Keratinocyte (primary cell): ENCODE results near the gene SULT1C4. TPM values are rescaled to one million over a fixed set of nuclear protein-coding genes. Genes with fewer than 3 reads are reported as not detected.

Experiments used
- DNase-seq: peaks from one replicate; pipeline ENCODE4 v3.0.0-alpha.2; 2011; ENCODE audit warnings: low read depth, missing footprints, low spot score
- FAIRE-seq: peaks from 2 replicates; lab custom pipeline; 2011; peaks lifted over from hg19 to GRCh38; lab: Jason Lieb, UNC
- H2AFZ ChIP-seq: 2 replicates; pipeline ENCODE4 v1.6.0; 2012; ENCODE audit warnings: low read length, control low read depth, inconsistent platforms; ENCODE audit not compliant: control insufficient read depth
- H3K27ac ChIP-seq: 2 replicates; pipeline ENCODE4 v1.5.1; 2011; ENCODE audit warnings: low read length; ENCODE audit not compliant: control insufficient read depth, insufficient read depth
- H3K27me3 ChIP-seq: 3 replicates; pipeline ENCODE4 v1.6.0; 2011; ENCODE audit warnings: low read length; ENCODE audit not compliant: control insufficient read depth, insufficient read depth; ENCODE audit errors: extremely low read depth
- H3K36me3 ChIP-seq, 2 experiments: 2 replicates in 1 of 2; 3 replicates in 1 of 2; pipeline ENCODE4 v1.5.1; 2011; ENCODE audit warnings: low read length in 2 of 2, mild to moderate bottlenecking in 1 of 2; ENCODE audit not compliant: control insufficient read depth in 2 of 2, insufficient read depth in 2 of 2; ENCODE audit errors: extremely low read depth in 1 of 2
- H3K4me1 ChIP-seq: 3 replicates; pipeline ENCODE4 v1.5.1; 2011; ENCODE audit warnings: low read length; ENCODE audit not compliant: control insufficient read depth, insufficient read depth; ENCODE audit errors: extremely low read depth
- H3K4me2 ChIP-seq: 3 replicates; pipeline ENCODE4 v1.6.0; 2011; ENCODE audit warnings: low read depth, low read length; ENCODE audit not compliant: control insufficient read depth, insufficient read depth; ENCODE audit errors: extremely low read depth
- H3K4me3 ChIP-seq, 3 experiments: fragments of 200-600 bp in 1 of 3; sonication (generic) in 1 of 3; 2 replicates in 2 of 3; 3 replicates in 1 of 3; pipeline ENCODE4 v1.5.1; 2011 to 2016; ENCODE audit warnings: low read length in 3 of 3, mild to moderate bottlenecking in 3 of 3, control low read depth in 2 of 3, inconsistent platforms in 1 of 3, low read depth in 1 of 3, mixed read lengths in 1 of 3, mixed run types in 1 of 3, moderate library complexity in 1 of 3; ENCODE audit not compliant: control insufficient read depth in 2 of 3, insufficient read depth in 2 of 3; ENCODE audit errors: extremely low read depth in 1 of 3
- H3K79me2 ChIP-seq: 2 replicates; pipeline ENCODE4 v1.6.0; 2012; ENCODE audit warnings: low read length; ENCODE audit not compliant: control insufficient read depth, insufficient read depth
- H3K9ac ChIP-seq: 3 replicates; pipeline ENCODE4 v1.6.0; 2011; ENCODE audit warnings: low read length; ENCODE audit not compliant: control insufficient read depth, insufficient read depth; ENCODE audit errors: extremely low read depth
- H3K9me1 ChIP-seq: 3 replicates; pipeline ENCODE4 v1.6.0; 2011; ENCODE audit warnings: low read length; ENCODE audit not compliant: control insufficient read depth, insufficient read depth; ENCODE audit errors: extremely low read depth
- H3K9me3 ChIP-seq: 2 replicates; pipeline ENCODE4 v1.5.1; 2012; ENCODE audit warnings: low read depth, low read length; ENCODE audit not compliant: control insufficient read depth
- H4K20me1 ChIP-seq: 3 replicates; pipeline ENCODE4 v1.6.0; 2011; ENCODE audit warnings: low read length; ENCODE audit not compliant: control insufficient read depth, insufficient read depth; ENCODE audit errors: extremely low read depth
- CTCF ChIP-seq, 3 experiments: IDR thresholded peaks in 1 of 3; conservative IDR thresholded peaks in 1 of 3; optimal IDR thresholded peaks in 1 of 3; 2 replicates in 2 of 3; 3 replicates in 1 of 3; pipeline versions ENCODE3 to v1.5.1; 2011; ENCODE audit warnings: low read length in 3 of 3, mild to moderate bottlenecking in 3 of 3, moderate library complexity in 2 of 3, control low read depth in 1 of 3, inconsistent platforms in 1 of 3; ENCODE audit not compliant: insufficient read depth in 2 of 3; ENCODE audit errors: extremely low read depth in 1 of 3
- EZH2 ChIP-seq: IDR thresholded peaks from one replicate; pipeline ENCODE4 v1.6.1; 2012; ENCODE audit warnings: inconsistent platforms, mild to moderate bottlenecking, low read length, moderate library complexity
- dilution Hi-C: fragments of 300-500 bp; cut with MboI; formaldehyde crosslinking; loops from one replicate; pipeline ENCODE4 v1.7.0; 2020; ENCODE audit warnings: low sequenced_read_pairs; ENCODE audit not compliant: extremely low pct_ligation_motif_present
- polyA plus RNA-seq, 5 experiments: library from polyadenylated mRNA; depleted of rRNA in 3 of 5; stranded (reverse) in 3 of 5; stranded (forward) in 1 of 5; unstranded in 1 of 5; fragments of >200 nt; gene quantifications; 1 replicate in 1 of 5; 2 replicates in 3 of 5; 3 replicates in 1 of 5; pipeline versions ENCODE4 v1.2.1 to v1.2.3, GENCODE V29; 2011 to 2012; ENCODE audit warnings: missing spikeins in 2 of 5, low read depth in 1 of 5, low replicate concordance in 1 of 5

SULT1C4 gene
- polyA plus RNA-seq, 1 donor (not counting 4 experiments of a cell fraction or from before 2014, with no cell fraction given) = not detected

DNA sequence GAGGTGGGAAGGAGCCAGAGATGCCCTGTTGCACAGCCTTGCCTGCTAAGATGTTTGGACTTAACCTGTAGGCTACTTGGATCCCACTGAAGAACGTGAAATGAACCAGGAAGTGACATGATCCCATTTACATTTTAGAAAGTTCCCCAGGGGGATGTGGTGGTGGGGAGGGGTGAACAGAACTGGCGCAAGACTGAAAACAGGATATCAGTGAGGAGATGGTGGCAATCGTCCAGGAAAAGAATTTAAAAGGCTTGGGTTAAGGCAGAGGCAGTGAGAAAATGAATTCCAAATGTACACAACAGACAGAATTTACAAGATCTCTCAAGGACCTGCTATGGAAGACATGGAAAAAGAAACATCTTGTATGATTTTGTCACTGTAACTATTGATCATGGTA lies 46.8 kb upstream of the SULT1C4 start:
- Histone ChIP-seq H3K4me1 (no peaks in the 10 kb centered on the region), H3K9ac (no peak overlapping the region), H3K36me3 (no peaks in the 10 kb centered on the region), H3K27me3 (no peaks in the 10 kb centered on the region), H3K4me2 (no peak overlapping the region), H2AFZ (no peak overlapping the region), H4K20me1 (no peaks in the 10 kb centered on the region), H3K9me3 (no peaks in the 10 kb centered on the region), H3K9me1 (no peaks in the 10 kb centered on the region), H3K27ac (no peak overlapping the region), H3K4me3 (no peak overlapping the region), H3K79me2 (no peaks in the 10 kb centered on the region)
- dilution Hi-C loops = no loop called here
- no peak for DNase-seq
- TF ChIP-seq CTCF (optimal IDR thresholded peaks at IDR 0.05 in 1 of 3, IDR thresholded peaks at IDR 0.05 in 1 of 3, conservative IDR thresholded peaks at IDR 0.05 in 1 of 3; ENCODE audit: extremely low read depth in 1 of 3, insufficient read depth in 2 of 3, low read length in 3 of 3) (no peak), EZH2 (no peak)
- FAIRE-seq = no peak

DNA sequence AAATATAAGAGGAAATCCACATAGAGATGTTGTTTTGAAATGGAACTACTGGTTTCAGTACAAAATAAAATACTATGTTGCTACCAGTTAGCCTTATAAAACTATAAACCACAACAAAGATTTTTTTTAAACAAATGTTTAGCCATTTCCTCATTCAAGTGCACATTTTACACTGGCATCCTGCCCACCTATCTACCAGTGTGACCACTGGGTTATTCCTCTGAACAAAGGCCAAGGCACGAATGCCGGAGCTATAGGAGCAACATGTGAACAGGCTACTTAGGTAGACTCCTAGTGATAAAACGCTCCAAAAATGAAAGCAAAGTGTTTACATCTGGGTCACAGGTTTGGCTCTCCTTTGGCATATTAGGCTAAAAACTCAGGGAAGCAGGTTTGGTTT lies 31.8 kb upstream of the SULT1C4 start:
- no peak overlapping the region for H3K4me2 ChIP-seq
- no peak overlapping the region for H3K4me3 ChIP-seq
- dilution Hi-C loops = no loop called here
- no peaks in the 10 kb centered on the region for H3K79me2 ChIP-seq
- FAIRE-seq = no peak
- H3K9ac ChIP-seq = no peak overlapping the region
- no peak overlapping the region for H2AFZ ChIP-seq
- no peak for DNase-seq
- H3K27ac ChIP-seq = no peak overlapping the region
- no peaks in the 10 kb centered on the region for H4K20me1 ChIP-seq
- peaks cover 3% of the 10 kb centered on the region for H3K27me3 ChIP-seq
- H3K9me1 ChIP-seq = no peaks in the 10 kb centered on the region
- H3K9me3 ChIP-seq = no peaks in the 10 kb centered on the region
- TF ChIP-seq CTCF (optimal IDR thresholded peaks at IDR 0.05 in 1 of 3, IDR thresholded peaks at IDR 0.05 in 1 of 3, conservative IDR thresholded peaks at IDR 0.05 in 1 of 3; ENCODE audit: extremely low read depth in 1 of 3, insufficient read depth in 2 of 3, low read length in 3 of 3) = no peak
- no peak for TF ChIP-seq EZH2
- no peaks in the 10 kb centered on the region for H3K36me3 ChIP-seq
- H3K4me1 ChIP-seq = no peaks in the 10 kb centered on the region
